SK-N-SH (cell line): ENCODE measurements around the gene MMP28.

Experiments used
- ELF1 ChIP-seq: IDR thresholded peaks from 2 replicates; pipeline ENCODE4 v1.4.0; 2012
- EP300 ChIP-seq, 2 experiments: IDR thresholded peaks; 2 replicates each; pipeline versions ENCODE4 v1.4.0 to v1.6.1; 2012; ENCODE audit warnings: borderline replicate concordance in 1 of 2, low read depth in 1 of 2, low read length in 1 of 2
- RAD21 ChIP-seq: IDR thresholded peaks from 2 replicates; pipeline ENCODE4 v1.6.1; 2012; ENCODE audit warnings: mild to moderate bottlenecking, low read length
- REST ChIP-seq: IDR thresholded peaks from 2 replicates; pipeline ENCODE4 v1.6.1; 2012; ENCODE audit warnings: mild to moderate bottlenecking, low read depth, low read length, moderate library complexity
- TAF1 ChIP-seq: IDR thresholded peaks from 2 replicates; pipeline ENCODE4 v1.6.1; 2012; ENCODE audit warnings: low read depth, mild to moderate bottlenecking, low read length, moderate library complexity, borderline replicate concordance
- YY1 ChIP-seq: IDR thresholded peaks from 2 replicates; pipeline ENCODE4 v1.4.0; 2012; ENCODE audit warnings: low read depth, mild to moderate bottlenecking
- ZBTB33 ChIP-seq: IDR thresholded peaks from 2 replicates; pipeline ENCODE4 v1.4.0; 2012; ENCODE audit warnings: low read depth, borderline replicate concordance
- TF ChIP-seq, protein P1 (sequence below): fragments of 200-600 bp; sonication (generic); IDR thresholded peaks from 2 replicates; pipeline ENCODE4 v1.6.1; 2017; ENCODE audit warnings: antibody characterized with exemption, mild to moderate bottlenecking, moderate library complexity

DNA sequence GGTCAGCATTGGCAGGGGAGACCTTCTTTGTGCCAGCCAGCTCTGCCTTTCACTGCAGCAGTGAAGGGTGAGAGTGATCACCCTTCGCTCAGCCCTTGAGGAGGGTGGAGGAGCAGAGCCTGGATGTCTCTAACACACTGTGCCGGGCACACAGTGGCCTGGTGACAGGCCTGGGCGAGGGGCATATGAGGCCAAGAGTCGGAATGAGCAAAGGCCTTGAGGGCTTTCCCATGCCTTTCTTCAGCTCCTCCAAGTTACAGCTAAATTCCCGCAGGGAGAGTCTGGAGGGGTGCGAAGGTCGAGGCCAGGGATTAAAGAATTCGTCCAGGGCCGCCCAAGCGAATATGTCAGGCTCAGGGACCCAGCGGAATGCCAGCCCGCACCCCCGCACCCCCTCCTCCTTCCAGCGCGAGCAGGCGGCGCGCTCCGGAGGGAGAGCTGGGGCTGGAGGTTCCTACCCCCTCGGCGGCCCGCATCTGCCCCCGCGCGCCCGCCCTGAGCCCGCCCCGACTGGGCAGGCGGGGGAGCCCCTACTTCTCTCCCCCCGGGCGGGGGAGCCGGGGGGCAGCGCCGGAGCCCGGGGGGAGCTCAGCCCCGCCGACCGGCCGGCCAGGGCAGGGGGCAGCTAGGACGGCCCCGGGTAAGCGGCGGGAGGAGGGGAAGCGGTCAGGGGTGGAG lies 64.1 kb downstream of the MMP28 start, which contains the start of gene RASL10B:
- no peak for TF ChIP-seq TAF1
- no peak for TF ChIP-seq RAD21
- TF ChIP-seq, protein P1, sequence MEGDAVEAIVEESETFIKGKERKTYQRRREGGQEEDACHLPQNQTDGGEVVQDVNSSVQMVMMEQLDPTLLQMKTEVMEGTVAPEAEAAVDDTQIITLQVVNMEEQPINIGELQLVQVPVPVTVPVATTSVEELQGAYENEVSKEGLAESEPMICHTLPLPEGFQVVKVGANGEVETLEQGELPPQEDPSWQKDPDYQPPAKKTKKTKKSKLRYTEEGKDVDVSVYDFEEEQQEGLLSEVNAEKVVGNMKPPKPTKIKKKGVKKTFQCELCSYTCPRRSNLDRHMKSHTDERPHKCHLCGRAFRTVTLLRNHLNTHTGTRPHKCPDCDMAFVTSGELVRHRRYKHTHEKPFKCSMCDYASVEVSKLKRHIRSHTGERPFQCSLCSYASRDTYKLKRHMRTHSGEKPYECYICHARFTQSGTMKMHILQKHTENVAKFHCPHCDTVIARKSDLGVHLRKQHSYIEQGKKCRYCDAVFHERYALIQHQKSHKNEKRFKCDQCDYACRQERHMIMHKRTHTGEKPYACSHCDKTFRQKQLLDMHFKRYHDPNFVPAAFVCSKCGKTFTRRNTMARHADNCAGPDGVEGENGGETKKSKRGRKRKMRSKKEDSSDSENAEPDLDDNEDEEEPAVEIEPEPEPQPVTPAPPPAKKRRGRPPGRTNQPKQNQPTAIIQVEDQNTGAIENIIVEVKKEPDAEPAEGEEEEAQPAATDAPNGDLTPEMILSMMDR, result no peak
- no peak for TF ChIP-seq EP300 (IDR thresholded peaks at IDR 0.05; ENCODE audit: borderline replicate concordance in 1 of 2, low read depth in 1 of 2, low read length in 1 of 2)
- TF ChIP-seq ZBTB33, result no peak
- TF ChIP-seq YY1, result no peak
- no peak for TF ChIP-seq ELF1
- no peak for TF ChIP-seq REST
